Measurements from ENCODE around the gene SART1.

DNA sequence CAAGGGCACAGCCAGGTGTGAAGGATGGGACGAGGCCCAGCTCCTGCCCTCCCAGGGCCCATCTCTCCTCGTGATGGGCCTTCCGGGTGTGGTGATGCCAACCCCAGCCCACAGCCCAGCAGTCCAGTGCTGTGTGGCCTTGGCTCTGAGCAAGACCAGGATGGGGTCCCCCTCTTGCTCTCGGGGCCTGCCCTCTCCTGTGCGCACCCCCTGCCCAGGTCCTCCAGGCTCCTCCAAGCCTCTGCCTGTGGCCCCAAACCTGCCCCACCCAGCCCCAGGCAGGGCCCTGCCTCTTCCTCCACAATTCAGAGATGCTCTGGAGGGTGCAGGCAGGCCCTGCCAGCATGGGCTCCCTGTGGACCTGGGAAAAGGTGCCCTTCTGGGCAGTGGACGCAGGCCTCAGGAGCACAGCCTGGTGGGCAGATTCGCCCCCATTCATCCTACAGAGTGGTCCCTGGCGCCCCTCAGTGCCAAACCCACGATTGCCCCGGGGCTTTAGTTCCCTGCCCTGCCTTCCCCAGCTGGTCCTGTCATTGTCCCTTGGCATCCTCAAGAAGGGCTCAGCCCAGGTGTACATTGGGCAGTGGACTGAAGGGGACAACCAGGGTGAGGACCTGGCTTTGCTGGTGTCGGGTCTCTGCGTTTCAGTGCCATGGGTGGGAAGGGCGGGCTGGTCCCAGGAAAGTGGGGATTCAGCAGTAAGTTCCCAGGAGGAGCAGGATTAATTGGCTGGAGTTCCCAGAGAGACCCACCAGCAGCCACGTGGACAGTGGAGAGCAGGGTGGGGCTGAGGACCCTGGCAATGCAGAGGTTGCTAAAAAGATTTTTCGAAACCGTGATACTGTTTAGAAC, 20.7 kb downstream of the SART1 start:
- TF ChIP-seq, protein P1, sequence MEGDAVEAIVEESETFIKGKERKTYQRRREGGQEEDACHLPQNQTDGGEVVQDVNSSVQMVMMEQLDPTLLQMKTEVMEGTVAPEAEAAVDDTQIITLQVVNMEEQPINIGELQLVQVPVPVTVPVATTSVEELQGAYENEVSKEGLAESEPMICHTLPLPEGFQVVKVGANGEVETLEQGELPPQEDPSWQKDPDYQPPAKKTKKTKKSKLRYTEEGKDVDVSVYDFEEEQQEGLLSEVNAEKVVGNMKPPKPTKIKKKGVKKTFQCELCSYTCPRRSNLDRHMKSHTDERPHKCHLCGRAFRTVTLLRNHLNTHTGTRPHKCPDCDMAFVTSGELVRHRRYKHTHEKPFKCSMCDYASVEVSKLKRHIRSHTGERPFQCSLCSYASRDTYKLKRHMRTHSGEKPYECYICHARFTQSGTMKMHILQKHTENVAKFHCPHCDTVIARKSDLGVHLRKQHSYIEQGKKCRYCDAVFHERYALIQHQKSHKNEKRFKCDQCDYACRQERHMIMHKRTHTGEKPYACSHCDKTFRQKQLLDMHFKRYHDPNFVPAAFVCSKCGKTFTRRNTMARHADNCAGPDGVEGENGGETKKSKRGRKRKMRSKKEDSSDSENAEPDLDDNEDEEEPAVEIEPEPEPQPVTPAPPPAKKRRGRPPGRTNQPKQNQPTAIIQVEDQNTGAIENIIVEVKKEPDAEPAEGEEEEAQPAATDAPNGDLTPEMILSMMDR (conservative IDR thresholded peaks at IDR 0.05) = no peak
- no peak for TF ChIP-seq ZFX (IDR thresholded peaks at IDR 0.05)
